ENCODE results near the gene PCDH9. TPM values are rescaled to one million over a fixed set of nuclear protein-coding genes. Genes with fewer than 3 reads are reported as not detected.

Gene PCDH9
- total RNA-seq, 1 donor from 2014 or later = 0.40 TPM

GRCh38 chr13:67192751-67193150, 37.4 kb downstream of the PCDH9 start:
- DNase-seq (ENCODE audit: low read depth) = no peak
- no peak overlapping the region for H3K4me3 ChIP-seq (ENCODE audit: low read depth, low read length)
- TF ChIP-seq CTCF (conservative IDR thresholded peaks at IDR 0.05; ENCODE audit: low read depth, low read length) = no peak

GRCh38 chr13:67186995-67187569, 43.1 kb downstream of the PCDH9 start:
- TF ChIP-seq CTCF (conservative IDR thresholded peaks at IDR 0.05; ENCODE audit: low read depth, low read length) = no peak
- no peak overlapping the region for H3K4me3 ChIP-seq (ENCODE audit: low read depth, low read length)
- no peak for DNase-seq (ENCODE audit: low read depth)

GRCh38 chr13:67184247-67184646, 45.9 kb downstream of the PCDH9 start:
- no peak overlapping the region for H3K4me3 ChIP-seq (ENCODE audit: low read depth, low read length)
- DNase-seq (ENCODE audit: low read depth) = no peak
- no peak for TF ChIP-seq CTCF (conservative IDR thresholded peaks at IDR 0.05; ENCODE audit: low read depth, low read length)

GRCh38 chr13:67183151-67183550, 47.0 kb downstream of the PCDH9 start:
- no peak overlapping the region for H3K4me3 ChIP-seq (ENCODE audit: low read depth, low read length)
- TF ChIP-seq CTCF (conservative IDR thresholded peaks at IDR 0.05; ENCODE audit: low read depth, low read length) = no peak
- DNase-seq (ENCODE audit: low read depth) = no peak

GRCh38 chr13:67175836-67176459, 54.2 kb downstream of the PCDH9 start:
- no peak for TF ChIP-seq CTCF (conservative IDR thresholded peaks at IDR 0.05; ENCODE audit: low read depth, low read length)
- H3K4me3 ChIP-seq (ENCODE audit: low read depth, low read length) = no peak overlapping the region
- no peak for DNase-seq (ENCODE audit: low read depth)

- no peak overlapping the region for H3K4me3 ChIP-seq (ENCODE audit: low read depth, low read length)
- TF ChIP-seq CTCF (conservative IDR thresholded peaks at IDR 0.05; ENCODE audit: low read depth, low read length) = no peak
- no peak for DNase-seq (ENCODE audit: low read depth)
These were observed 61.8 kb downstream of the PCDH9 start for GRCh38 chr13:67168384-67168783.

GRCh38 chr13:67167420-67167819, 62.7 kb downstream of the PCDH9 start:
- H3K4me3 ChIP-seq (ENCODE audit: low read depth, low read length) = no peak overlapping the region
- DNase-seq (ENCODE audit: low read depth) = no peak
- no peak for TF ChIP-seq CTCF (conservative IDR thresholded peaks at IDR 0.05; ENCODE audit: low read depth, low read length)

All from epithelial cell of proximal tubule (primary cell).